H1 (cell line): ENCODE measurements around the gene SPTB. TPM values are rescaled to one million over a fixed set of nuclear protein-coding genes. Genes with fewer than 3 reads are reported as not detected.

Experiments used
- CBX8 ChIP-seq: fragments of 300-800, 300-1000 bp; sonication (generic); IDR thresholded peaks from 2 replicates; pipeline ENCODE4 v1.7.1; 2016; ENCODE audit warnings: low read depth, low read length, borderline replicate concordance
- CEBPB ChIP-seq: IDR thresholded peaks from 2 replicates; pipeline ENCODE4 v1.6.1; 2012; ENCODE audit warnings: low read depth, low read length
- EP300 ChIP-seq, 2 experiments: IDR thresholded peaks; 1 replicate in 1 of 2; 2 replicates in 1 of 2; pipeline ENCODE4 v1.6.1; 2011 to 2012; ENCODE audit warnings: low read depth in 2 of 2, low read length in 2 of 2, mild to moderate bottlenecking in 2 of 2, borderline replicate concordance in 1 of 2, inconsistent platforms in 1 of 2, moderate library complexity in 1 of 2
- HDAC2 ChIP-seq, 2 experiments: fragments of 300-600 bp in 1 of 2; sonication (generic) in 1 of 2; IDR thresholded peaks; 2 replicates each; pipeline ENCODE4 v1.6.1; 2011 to 2012; ENCODE audit warnings: low read depth in 2 of 2, low read length in 2 of 2, mild to moderate bottlenecking in 2 of 2, moderate library complexity in 2 of 2, borderline replicate concordance in 1 of 2, inconsistent platforms in 1 of 2
- polyA plus RNA-seq, 7 experiments: library from polyadenylated mRNA; depleted of rRNA in 3 of 7; stranded (reverse) in 5 of 7; unstranded in 2 of 7; fragments of >200 nt in 5 of 7; fragments of 200-250 nt in 2 of 7; gene quantifications; 1 replicate in 5 of 7; 2 replicates in 1 of 7; 4 replicates in 1 of 7; pipeline versions ENCODE4 v1.2.1 to v1.2.3, GENCODE V29; 2011 to 2013; ENCODE audit warnings: missing spikeins in 2 of 7, mixed read lengths in 2 of 7
- total RNA-seq: library from RNA; stranded (reverse); fragmentation: NEBNext Ultra II Directional; extraction: Animal tissue kit (Norgen Biotek cat#: 25700); gene quantifications from 2 replicates; pipeline ENCODE4 v1.2.1, GENCODE V29; 2021

The SPTB gene
- total and polyA plus RNA-seq, 2 of the 8 experiments (the other 6 are each of a cell fraction or from before 2014, with no cell fraction given), result 0.30 to 2.4 TPM

GRCh38 chr14:64720131-64720576 lies 159.6 kb downstream of the SPTB start (continued):
- TF ChIP-seq CBX8 (no peak), CEBPB (no peak), HDAC2 (IDR thresholded peaks at IDR 0.05; ENCODE audit: borderline replicate concordance in 1 of 2, low read depth in 2 of 2, low read length in 2 of 2) (no peak), EP300 (IDR thresholded peaks at IDR 0.05; ENCODE audit: borderline replicate concordance in 1 of 2, low read depth in 2 of 2, low read length in 2 of 2) (no peak)
